ENCODE data around the gene RGS7. TPM values are rescaled to one million over a fixed set of nuclear protein-coding genes. Genes with fewer than 3 reads are reported as not detected.

The RGS7 gene
- total RNA-seq, 2 experiments from 2014 or later, result not detected

- CTCF ChIA-PET, result no interaction called here
- DNase-seq (no peak), ATAC-seq (ENCODE audit: poor library complexity) (no peak)
- no peaks in the 10 kb centered on the region for H3K4me1 ChIP-seq (ENCODE audit: insufficient read depth, low read length)
- peaks cover 9 to 14% of the 10 kb centered on the region in 2 experiments for H3K9me3 ChIP-seq (ENCODE audit: control insufficient read depth in 1 of 2, insufficient read depth in 1 of 2, low read length in 2 of 2)
- Mint-ChIP-seq H3K9me3 (peaks cover 29% of the 10 kb centered on the region), H3K4me3 (no peak overlapping the region), H3K27ac (no peak overlapping the region), H3K4me1 (ENCODE audit: low read depth) (no peaks in the 10 kb centered on the region), H3K36me3 (ENCODE audit: low read depth) (no peaks in the 10 kb centered on the region), H3K27me3 (no peaks in the 10 kb centered on the region)
- H3K36me3 ChIP-seq (ENCODE audit: insufficient read depth, low read length), result no peaks in the 10 kb centered on the region
- no peak overlapping the region for H3K4me3 ChIP-seq (ENCODE audit: low read length)
- intact Hi-C loops (cut with DNase I, micrococcal nuclease), result no loop called here
- POLR2A ChIA-PET, result no interaction called here
- H3K27me3 ChIP-seq (ENCODE audit: control insufficient read depth in 1 of 2, insufficient read depth in 2 of 2, low read length in 2 of 2), result no peaks in the 10 kb centered on the region
- TF ChIP-seq CTCF (IDR thresholded peaks at IDR 0.05), result no peak
- H3K27ac ChIP-seq (ENCODE audit: low read depth in 1 of 2, low read length in 2 of 2), result no peak overlapping the region
Observed at GRCh38 chr1:241274693-241275092, 82.3 kb downstream of the RGS7 start.

- POLR2A ChIA-PET, result no interaction called here
Observed at GRCh38 chr1:241272828-241273227, 84.2 kb downstream of the RGS7 start.

GRCh38 chr1:241271427-241271826 lies 85.6 kb downstream of the RGS7 start:
- Mint-ChIP-seq H3K27me3 (no peaks in the 10 kb centered on the region), H3K4me1 (ENCODE audit: low read depth) (no peaks in the 10 kb centered on the region), H3K4me3 (no peak overlapping the region), H3K9me3 (peaks cover 16% of the 10 kb centered on the region), H3K36me3 (ENCODE audit: low read depth) (no peaks in the 10 kb centered on the region), H3K27ac (no peak overlapping the region)
- ChIA-PET POLR2A (no interaction called here), CTCF (no interaction called here)
- ATAC-seq (ENCODE audit: poor library complexity), result no peak
- intact Hi-C loops (cut with DNase I, micrococcal nuclease), result no loop called here
- no peaks in the 10 kb centered on the region for H3K36me3 ChIP-seq (ENCODE audit: insufficient read depth, low read length)
- no peak overlapping the region for H3K4me3 ChIP-seq (ENCODE audit: low read length)
- H3K27me3 ChIP-seq (ENCODE audit: control insufficient read depth in 1 of 2, insufficient read depth in 2 of 2, low read length in 2 of 2), result no peaks in the 10 kb centered on the region
- H3K4me1 ChIP-seq (ENCODE audit: insufficient read depth, low read length), result no peaks in the 10 kb centered on the region
- no peak overlapping the region for H3K27ac ChIP-seq (ENCODE audit: low read depth in 1 of 2, low read length in 2 of 2)
- no peak for TF ChIP-seq CTCF (IDR thresholded peaks at IDR 0.05)
- peaks cover 8 to 14% of the 10 kb centered on the region in 2 experiments for H3K9me3 ChIP-seq (ENCODE audit: control insufficient read depth in 1 of 2, insufficient read depth in 1 of 2, low read length in 2 of 2)
- DNase-seq, result no peak

More at GRCh38 chr1:241272828-241273227, 84.2 kb downstream of the RGS7 start:
- peaks cover 20% of the 10 kb centered on the region for H3K9me3 Mint-ChIP-seq
- TF ChIP-seq CTCF (IDR thresholded peaks at IDR 0.05), result no peak
- H3K4me3 Mint-ChIP-seq, result no peak overlapping the region
- H3K4me3 ChIP-seq (ENCODE audit: low read length), result no peak overlapping the region
- H3K27ac Mint-ChIP-seq, result no peak overlapping the region
- DNase-seq (no peak), ATAC-seq (ENCODE audit: poor library complexity) (no peak)
- intact Hi-C loops (cut with DNase I, micrococcal nuclease), result no loop called here
- no peaks in the 10 kb centered on the region for H3K27me3 Mint-ChIP-seq
- H3K36me3 Mint-ChIP-seq (ENCODE audit: low read depth), result no peaks in the 10 kb centered on the region
- no peaks in the 10 kb centered on the region for H3K36me3 ChIP-seq (ENCODE audit: insufficient read depth, low read length)
- H3K4me1 ChIP-seq (ENCODE audit: insufficient read depth, low read length), result no peaks in the 10 kb centered on the region
- CTCF ChIA-PET, result no interaction called here
- H3K4me1 Mint-ChIP-seq (ENCODE audit: low read depth), result no peaks in the 10 kb centered on the region
- no peak overlapping the region for H3K27ac ChIP-seq (ENCODE audit: low read depth in 1 of 2, low read length in 2 of 2)
- no peaks in the 10 kb centered on the region for H3K27me3 ChIP-seq (ENCODE audit: control insufficient read depth in 1 of 2, insufficient read depth in 2 of 2, low read length in 2 of 2)
- peaks cover 12 to 14% of the 10 kb centered on the region in 2 experiments for H3K9me3 ChIP-seq (ENCODE audit: control insufficient read depth in 1 of 2, insufficient read depth in 1 of 2, low read length in 2 of 2)
